Central memory CD4-positive, alpha-beta T cell (primary cell): ENCODE results near the gene FAM156B.
"Not testable (repeated sequence)": the region's sequence is repeated elsewhere in the genome, so short reads cannot be mapped to it uniquely, and the experiment has no call there.

Source experiments
- DNase-seq: peaks from one replicate; pipeline ENCODE4 v3.0.0; 2022

The FAM156B gene

GRCh38 chrX:52930214-52930613 lies 33.1 kb downstream of the FAM156B start:
- DNase-seq: not testable (repeated sequence)

GRCh38 chrX:52933213-52933612 lies 36.1 kb downstream of the FAM156B start:
- DNase-seq: no peak

- no peak for DNase-seq
Measured at GRCh38 chrX:52933976-52934703, 37.0 kb downstream of the FAM156B start.

DNA sequence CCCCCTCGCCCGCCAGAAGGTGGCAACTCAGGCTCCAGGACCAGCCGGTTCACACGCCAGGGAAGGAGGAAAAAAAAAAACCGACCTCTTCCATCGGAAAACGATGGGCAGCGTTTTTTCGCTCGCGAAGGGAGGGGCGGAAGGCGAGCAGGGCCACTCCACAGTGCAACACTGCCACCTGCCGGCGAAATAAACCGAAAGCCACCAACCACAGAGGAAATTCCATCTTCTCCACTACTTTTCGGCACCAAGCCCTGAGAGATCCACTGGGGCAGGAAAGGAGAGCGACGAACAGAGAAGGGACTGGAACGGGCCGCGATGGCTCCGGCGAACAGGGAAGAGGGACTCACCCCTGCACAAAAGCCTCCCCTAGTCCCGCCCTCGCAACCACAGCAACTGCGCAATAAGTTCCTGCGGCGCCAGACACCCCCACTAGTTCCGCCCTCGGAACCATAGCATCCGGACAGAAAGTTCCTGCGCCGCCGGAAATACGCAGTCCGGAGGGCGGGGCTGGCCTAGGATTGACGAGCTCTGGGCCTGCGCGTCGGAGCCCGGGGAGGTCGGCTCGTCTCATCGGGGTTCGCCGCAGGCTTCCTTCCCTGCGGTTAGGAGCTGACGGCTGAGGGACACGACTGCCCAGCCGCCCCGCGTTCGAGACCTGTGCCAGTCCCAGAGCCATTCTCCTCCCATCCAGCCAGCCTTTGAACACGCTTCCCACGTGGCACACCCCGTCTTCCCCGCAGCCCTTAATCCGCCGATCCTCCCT lies 37.8 kb downstream of the FAM156B start:
- peak; percentile 95 for DNase-seq

GRCh38 chrX:52935470-52935784 lies 38.3 kb downstream of the FAM156B start:
- DNase-seq: not testable (repeated sequence)

GRCh38 chrX:52940704-52941103 lies 43.6 kb downstream of the FAM156B start:
- not testable (repeated sequence) for DNase-seq

- not testable (repeated sequence) for DNase-seq
Measured at GRCh38 chrX:52941728-52942127, 44.6 kb downstream of the FAM156B start.

DNA sequence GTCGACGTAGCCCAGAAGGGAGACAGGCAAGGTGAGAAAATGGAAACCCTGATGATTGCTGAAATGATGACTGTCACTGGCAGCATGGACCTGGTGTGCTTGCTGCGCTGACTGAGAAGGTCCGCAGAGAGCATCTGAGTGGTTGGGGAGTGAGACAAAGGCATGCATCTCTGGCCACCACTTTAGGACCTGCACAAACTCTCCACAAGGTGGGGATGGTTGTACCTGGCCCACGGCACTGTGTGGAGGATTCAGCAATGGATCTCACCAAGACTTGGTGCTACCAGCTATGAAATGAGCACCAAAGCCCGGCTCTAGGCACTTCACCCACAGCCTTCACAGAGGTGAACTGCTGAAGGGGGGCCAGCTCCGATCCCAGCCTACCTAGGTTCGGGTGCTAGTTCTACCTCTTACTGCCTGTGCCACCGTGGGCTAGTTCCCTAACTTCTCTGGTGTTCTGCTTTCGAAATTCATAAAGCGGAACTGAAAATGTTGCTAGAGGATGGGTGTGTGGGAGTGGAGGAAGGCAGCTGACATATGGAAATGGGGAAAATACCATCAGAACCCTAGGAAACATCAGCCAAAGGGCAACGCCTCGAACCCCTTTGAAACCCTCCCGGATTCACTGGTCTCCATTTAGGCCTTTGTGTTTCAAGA lies 48.8 kb downstream of the FAM156B start:
- not testable (repeated sequence) for DNase-seq

DNA sequence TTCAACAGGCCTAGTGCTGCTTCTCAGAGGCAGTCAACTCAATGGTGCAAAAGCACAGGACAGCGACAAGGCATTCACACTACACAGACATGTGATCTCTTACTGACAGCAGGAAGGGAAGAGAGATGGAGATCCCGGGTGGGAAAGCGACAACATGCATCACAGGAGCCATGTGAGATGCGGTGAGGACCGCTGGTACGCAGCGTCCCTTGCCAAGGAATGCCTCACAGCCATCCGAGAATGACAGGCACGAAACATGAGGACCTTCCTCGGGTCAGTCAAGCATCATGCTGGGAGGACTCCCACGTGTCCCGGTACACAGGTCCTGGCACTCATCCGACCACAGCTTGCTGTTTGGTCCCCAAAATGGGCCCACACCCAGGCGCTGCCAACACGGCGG lies 50.4 kb downstream of the FAM156B start:
- not testable (repeated sequence) for DNase-seq

DNA sequence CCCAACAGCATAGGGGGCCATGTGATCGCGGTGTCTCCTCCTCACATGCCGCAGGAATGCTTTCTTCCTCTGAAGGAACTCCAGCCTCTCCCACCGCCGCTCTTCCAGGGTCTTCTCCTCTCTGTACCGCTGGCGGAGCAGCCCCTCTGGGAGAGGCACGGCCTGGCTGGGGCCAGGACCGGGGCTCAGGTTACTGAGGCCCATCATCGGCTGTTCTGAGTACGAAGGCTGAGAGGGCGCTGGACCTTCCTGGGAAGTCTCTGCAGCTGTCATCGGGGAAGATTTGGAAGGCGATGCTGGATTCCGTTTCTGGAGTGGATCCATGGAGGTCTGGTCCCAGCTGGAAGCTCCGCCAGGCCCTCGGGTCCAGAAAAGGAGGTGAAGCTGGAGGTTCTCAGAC lies 51.1 kb downstream of the FAM156B start:
- DNase-seq: not testable (repeated sequence)

DNA sequence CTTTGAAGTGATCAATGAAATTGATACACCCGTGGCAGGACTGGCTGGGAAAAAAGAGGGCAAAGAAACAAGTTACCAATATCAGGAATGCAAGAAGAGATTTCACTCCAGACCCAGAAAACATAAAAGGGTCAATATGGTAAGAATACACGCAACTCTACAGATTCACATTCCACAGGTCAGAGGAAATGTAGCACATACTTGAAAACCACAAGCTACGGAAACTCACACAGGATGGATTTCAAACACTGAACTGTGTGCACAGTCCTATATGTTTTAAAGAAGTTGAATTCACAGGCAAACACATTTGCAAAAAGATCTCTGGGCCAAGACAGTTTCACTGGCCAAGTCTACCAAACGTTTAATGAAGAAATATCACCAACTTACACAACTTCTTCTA lies 52.2 kb downstream of the FAM156B start:
- not testable (repeated sequence) for DNase-seq

- not testable (repeated sequence) for DNase-seq
Measured at GRCh38 chrX:52949884-52950283, 52.8 kb downstream of the FAM156B start.
